CD14-positive monocyte (primary cell): Measurements from ENCODE around the gene WNT2. TPM values are rescaled to one million over a fixed set of nuclear protein-coding genes. Genes with fewer than 3 reads are reported as not detected.

ENCODE experiments used
- DNase-seq, 3 donors: peaks; one replicate each; pipeline ENCODE4 v3.0.0-alpha.2; 2011 to 2022
- H2AFZ ChIP-seq: 2 replicates; pipeline ENCODE4 v1.6.0; 2012; ENCODE audit warnings: mild to moderate bottlenecking, low read depth, low read length, inconsistent platforms; ENCODE audit not compliant: insufficient read depth, poor library complexity, severe bottlenecking
- H3K27ac ChIP-seq, 2 donors: 1 replicate in 1 of 2; 2 replicates in 1 of 2; pipeline ENCODE4 v1.5.1; 2012 to 2013; ENCODE audit warnings: low read length in 2 of 2, control low read depth in 1 of 2, inconsistent platforms in 1 of 2, low read depth in 1 of 2, mild to moderate bottlenecking in 1 of 2
- H3K27me3 ChIP-seq, 2 donors: one replicate each; pipeline versions ENCODE4 v1.6.0 to v1.6.1; 2011 to 2013; ENCODE audit warnings: low read length in 2 of 2; ENCODE audit not compliant: control insufficient read depth in 2 of 2, insufficient read depth in 2 of 2
- H3K36me3 ChIP-seq, 2 donors: replicated peaks in 1 of 2; 1 replicate in 1 of 2; 2 replicates in 1 of 2; pipeline versions ENCODE4 v1.5.1 to v1.6.1; 2012 to 2013; ENCODE audit warnings: low read length in 2 of 2, control low read depth in 1 of 2, inconsistent platforms in 1 of 2, mild to moderate bottlenecking in 1 of 2; ENCODE audit not compliant: insufficient read depth in 2 of 2, control insufficient read depth in 1 of 2
- H3K4me1 ChIP-seq, 2 donors: 1 replicate in 1 of 2; 2 replicates in 1 of 2; pipeline versions ENCODE4 v1.5.1 to v1.6.1; 2012 to 2013; ENCODE audit warnings: low read length in 2 of 2, control low read depth in 1 of 2, inconsistent platforms in 1 of 2, mild to moderate bottlenecking in 1 of 2, moderate library complexity in 1 of 2; ENCODE audit not compliant: insufficient read depth in 2 of 2, control insufficient read depth in 1 of 2
- H3K4me2 ChIP-seq: replicated peaks from 2 replicates; pipeline ENCODE3; 2012; ENCODE audit warnings: low read length, moderate library complexity, mild to moderate bottlenecking; ENCODE audit not compliant: poor library complexity, severe bottlenecking; ENCODE audit errors: extremely low read depth
- H3K4me3 ChIP-seq, 3 experiments: fragments of 200-600 bp in 1 of 3; sonication (generic) in 1 of 3; replicated peaks in 1 of 3; 1 replicate in 2 of 3; 2 replicates in 1 of 3; pipeline ENCODE4 v1.5.1; 2011 to 2013; ENCODE audit warnings: low read length in 3 of 3, mild to moderate bottlenecking in 3 of 3, control low read depth in 2 of 3, low read depth in 2 of 3, inconsistent platforms in 1 of 3, moderate library complexity in 1 of 3
- H3K79me2 ChIP-seq: 2 replicates; pipeline ENCODE4 v1.6.0; 2012; ENCODE audit warnings: mild to moderate bottlenecking, control low read depth, inconsistent platforms, low read length, moderate library complexity; ENCODE audit not compliant: insufficient read depth
- H3K9ac ChIP-seq: 2 replicates; pipeline ENCODE4 v1.6.0; 2017; ENCODE audit warnings: low read length, mild to moderate bottlenecking; ENCODE audit not compliant: insufficient read depth, poor library complexity, severe bottlenecking
- H3K9me3 ChIP-seq, 2 donors: replicated peaks in 1 of 2; 1 replicate in 1 of 2; 2 replicates in 1 of 2; pipeline versions ENCODE4 v1.5.1 to v1.6.1; 2012 to 2013; ENCODE audit warnings: low read length in 2 of 2, control low read depth in 1 of 2; ENCODE audit not compliant: control insufficient read depth in 1 of 2, insufficient read depth in 1 of 2
- H4K20me1 ChIP-seq: 2 replicates; pipeline ENCODE4 v1.6.0; 2012; ENCODE audit warnings: mild to moderate bottlenecking, low read length, control low read depth, moderate library complexity; ENCODE audit not compliant: insufficient read depth
- H3K27ac Mint-ChIP-seq, 7 donors: one replicate each; pipeline ENCODE4 v1.8.0; 2020; ENCODE audit warnings: mild to moderate bottlenecking in 7 of 7, mixed read lengths in 7 of 7, moderate library complexity in 6 of 7, inconsistent platforms in 2 of 7
- H3K27me3 Mint-ChIP-seq, 3 donors: one replicate each; pipeline ENCODE4 v1.8.0; 2021 to 2022; ENCODE audit warnings: low read depth in 3 of 3, mild to moderate bottlenecking in 3 of 3, mixed read lengths in 3 of 3, moderate library complexity in 3 of 3, inconsistent platforms in 1 of 3
- H3K36me3 Mint-ChIP-seq, 2 donors: one replicate each; pipeline ENCODE4 v1.8.0; 2020; ENCODE audit warnings: mixed read lengths in 2 of 2, inconsistent platforms in 1 of 2, mild to moderate bottlenecking in 1 of 2
- H3K4me1 Mint-ChIP-seq: one replicate; pipeline ENCODE4 v1.8.0; 2020; ENCODE audit warnings: mild to moderate bottlenecking, mixed read lengths
- H3K4me3 Mint-ChIP-seq, 2 donors: one replicate each; pipeline ENCODE4 v1.8.0; 2020; ENCODE audit warnings: mild to moderate bottlenecking in 2 of 2, mixed read lengths in 2 of 2, moderate library complexity in 1 of 2
- H3K9me3 Mint-ChIP-seq, 7 donors: one replicate each; pipeline ENCODE4 v1.8.0; 2020 to 2022; ENCODE audit warnings: mixed read lengths in 7 of 7, mild to moderate bottlenecking in 6 of 7, moderate library complexity in 6 of 7, inconsistent platforms in 2 of 7
- CTCF ChIP-seq: fragments of 200-600 bp; IDR thresholded peaks from one replicate; pipeline ENCODE4 v1.8.0; 2022; ENCODE audit warnings: antibody characterized with exemption, mild to moderate bottlenecking
- WGBS: methylation state at CpG from one replicate; pipeline ENCODE4 v1.1.5; 2013; ENCODE audit warnings: missing lambda C conversion rate; ENCODE audit not compliant: insufficient coverage; 5-methylcytosine and 5-hydroxymethylcytosine counted together
- intact Hi-C, 2 donors: fragments of 100-400 bp; cut with micrococcal nuclease; formaldehyde crosslinking; loops; one replicate each; pipeline versions ENCODE4 v1.15.0 to v1.15.1; 2023
- polyA plus RNA-seq, 3 donors: library from polyadenylated mRNA; depleted of rRNA in 1 of 3; unstranded in 2 of 3; stranded (reverse) in 1 of 3; fragments of 300-500 nt in 2 of 3; fragments of >200 nt in 1 of 3; fragmentation: Illumina TruSeq in 2 of 3; gene quantifications; 1 replicate in 2 of 3; 2 replicates in 1 of 3; pipeline ENCODE4 v1.2.3, GENCODE V29; 2012 to 2021

WNT2 gene
- polyA plus RNA-seq, 3 donors: not detected

GRCh38 chr7:117346161-117346560 is 23.3 kb upstream of the WNT2 start:
- H3K9ac ChIP-seq: no peak overlapping the region
- H3K9me3 Mint-ChIP-seq: peaks cover 0 to 6% (median 0%) of the 10 kb centered on the region in 7 donors
- H4K20me1 ChIP-seq: no peaks in the 10 kb centered on the region
- DNase-seq: no peak
- H3K4me3 Mint-ChIP-seq: no peak overlapping the region
- no peak overlapping the region for H3K4me2 ChIP-seq
- H3K36me3 Mint-ChIP-seq: no peaks in the 10 kb centered on the region
- no peaks in the 10 kb centered on the region for H3K36me3 ChIP-seq
- intact Hi-C loops: no loop called here
- H3K9me3 ChIP-seq: peaks cover 0 to 6% of the 10 kb centered on the region in 2 donors
- H3K4me3 ChIP-seq: no peak overlapping the region
- H3K27me3 ChIP-seq: no peaks in the 10 kb centered on the region
- no peak overlapping the region for H3K27ac Mint-ChIP-seq
- H3K4me1 ChIP-seq: no peaks in the 10 kb centered on the region
- no peaks in the 10 kb centered on the region for H3K4me1 Mint-ChIP-seq
- peaks cover 0 to 3% (median 3%) of the 10 kb centered on the region in 3 donors for H3K27me3 Mint-ChIP-seq
- no peak overlapping the region for H3K27ac ChIP-seq
- no peak overlapping the region for H2AFZ ChIP-seq
- no peaks in the 10 kb centered on the region for H3K79me2 ChIP-seq
- no peak for TF ChIP-seq CTCF

GRCh38 chr7:117338020-117338419 is 15.2 kb upstream of the WNT2 start:
- Histone ChIP-seq H3K9ac (no peak overlapping the region), H3K4me3 (no peak overlapping the region), H4K20me1 (no peaks in the 10 kb centered on the region), H2AFZ (no peak overlapping the region), H3K4me1 (no peaks in the 10 kb centered on the region), H3K4me2 (no peak overlapping the region), H3K27me3 (no peaks in the 10 kb centered on the region), H3K36me3 (no peaks in the 10 kb centered on the region), H3K9me3 (no peaks in the 10 kb centered on the region), H3K79me2 (no peaks in the 10 kb centered on the region), H3K27ac (no peak overlapping the region)
- Mint-ChIP-seq H3K27me3 (peaks cover 2% of the 10 kb centered on the region in 3 donors), H3K9me3 (peaks cover 0 to 3% (median 0%) of the 10 kb centered on the region in 7 donors), H3K4me1 (no peaks in the 10 kb centered on the region), H3K27ac (no peak overlapping the region), H3K4me3 (no peak overlapping the region), H3K36me3 (no peaks in the 10 kb centered on the region)
- no peak for DNase-seq
- no peak for TF ChIP-seq CTCF
- intact Hi-C loops: no loop called here
- no CpG with 5 or more reads among the region's 1 CpG for WGBS
